GM21423 (cell line): Measurements from ENCODE around the gene RAD51B.

Experiments
- ATAC-seq: cut with Tn5 transposase; IDR thresholded peaks from one replicate; pipeline ENCODE4 v1.9.1; 2021; ENCODE audit warnings: mild to moderate bottlenecking, moderate library complexity; ENCODE audit not compliant: unreplicated experiment

Gene RAD51B

GRCh38 chr14:68612049-68612448, 792.5 kb downstream of the RAD51B start:
- ATAC-seq = no peak

GRCh38 chr14:68616221-68616902, 796.8 kb downstream of the RAD51B start:
- ATAC-seq = no peak

GRCh38 chr14:68619790-68620574, 800.4 kb downstream of the RAD51B start:
- ATAC-seq = no peak

- no peak for ATAC-seq
Measured at GRCh38 chr14:68621400-68622365, 802.1 kb downstream of the RAD51B start.

- no peak for ATAC-seq
Measured at GRCh38 chr14:68622856-68623255, 803.3 kb downstream of the RAD51B start.

- ATAC-seq = no peak
Measured at GRCh38 chr14:68623307-68623706, 803.7 kb downstream of the RAD51B start.

- ATAC-seq = no peak
Measured at GRCh38 chr14:68623826-68624225, 804.2 kb downstream of the RAD51B start.

GRCh38 chr14:68624541-68625220, 805.1 kb downstream of the RAD51B start:
- no peak for ATAC-seq

- ATAC-seq = no peak
Measured at GRCh38 chr14:68625366-68626090, 805.9 kb downstream of the RAD51B start.

- no peak for ATAC-seq
Measured at GRCh38 chr14:68626386-68626785, 806.8 kb downstream of the RAD51B start.

GRCh38 chr14:68627050-68627867, 807.7 kb downstream of the RAD51B start:
- no peak for ATAC-seq

- ATAC-seq = no peak
Measured at GRCh38 chr14:68627868-68628604, 808.5 kb downstream of the RAD51B start.

- no peak for ATAC-seq
Measured at GRCh38 chr14:68628605-68629310, 809.2 kb downstream of the RAD51B start.

GRCh38 chr14:68630081-68630571, 810.5 kb downstream of the RAD51B start:
- ATAC-seq = no peak

GRCh38 chr14:68630611-68631393, 811.2 kb downstream of the RAD51B start:
- no peak for ATAC-seq

- ATAC-seq = no peak
Measured at GRCh38 chr14:68631394-68632053, 811.9 kb downstream of the RAD51B start.
